HCT116 (cell line): ENCODE data around the gene CEND1. TPM values are rescaled to one million over a fixed set of nuclear protein-coding genes. Genes with fewer than 3 reads are reported as not detected.

Experiments
- ATAC-seq: fragments of 200-7000 bp; cut with Tn5 transposase; 2 replicates; pipeline ENCODE4 v1.9.1; 2020; ENCODE audit warnings: mild to moderate bottlenecking, moderate library complexity
- BruUV-seq: library from RNA; stranded (reverse); fragments of 400-500 nt; replicated peaks from 2 replicates; lab custom pipeline; 2021; lab: Mats Ljungman, UMichigan
- CTCF ChIA-PET: fragments of 300-600 bp; sonication (Branson Sonifier 250); formaldehyde crosslinking; loops from one replicate; lab custom pipeline; 2021; ENCODE audit warnings: antibody characterized with exemption; lab: Charles Lee
- POLR2A ChIA-PET: fragments of 300-600, 350-600 bp; sonication (Branson Sonifier 250); formaldehyde crosslinking; loops from one replicate; lab custom pipeline; 2021; ENCODE audit warnings: antibody characterized with exemption; lab: Charles Lee
- RAD21 ChIA-PET, 2 experiments: fragments of 300-600 bp; sonication (Branson Sonifier 250); formaldehyde crosslinking; loops; one replicate each; lab custom pipeline; 2023; ENCODE audit warnings: low total read pairs in 2 of 2; ENCODE audit not compliant: uncharacterized antibody in 2 of 2, unreplicated experiment in 2 of 2, low non-redundant PET in 1 of 2; lab: Charles Lee
- DNase-seq: peaks from one replicate; pipeline ENCODE4 v3.0.0-alpha.2; 2010; ENCODE audit warnings: low read depth, low spot score
- H2AFZ ChIP-seq: fragments of 200-600 bp; shearing (Covaris generic), sonication (generic); 2 replicates; pipeline ENCODE4 v1.6.1; 2017; ENCODE audit warnings: low read depth, mixed run types, mixed read lengths, antibody characterized with exemption, low read length; ENCODE audit not compliant: poor library complexity, severe bottlenecking
- H3K27ac ChIP-seq: 2 replicates; pipeline ENCODE4 v1.5.1; 2012; ENCODE audit warnings: low read depth, low read length
- H3K27me3 ChIP-seq: fragments of 200-600 bp; sonication (generic); 2 replicates; pipeline ENCODE4 v1.6.1; 2016; ENCODE audit warnings: mixed run types, low read length, mixed read lengths; ENCODE audit not compliant: insufficient read depth
- H3K36me3 ChIP-seq, 2 experiments: fragments of 200-500 bp in 1 of 2; fragments of 200-600 bp in 1 of 2; sonication (Bioruptor generic) in 1 of 2; sonication (generic) in 1 of 2; 2 replicates each; pipeline versions ENCODE4 v1.5.1 to v1.6.1; 2014 to 2016; ENCODE audit warnings: low read length in 2 of 2, inconsistent platforms in 1 of 2, mixed read lengths in 1 of 2, mixed run types in 1 of 2; ENCODE audit not compliant: insufficient read depth in 2 of 2, control insufficient read depth in 1 of 2
- H3K4me1 ChIP-seq, 2 experiments: fragments of 200-600 bp in 1 of 2; sonication (generic) in 1 of 2; 2 replicates each; pipeline versions ENCODE4 v1.5.1 to v1.6.1; 2012 to 2017; ENCODE audit warnings: low read length in 2 of 2, inconsistent platforms in 1 of 2, mild to moderate bottlenecking in 1 of 2, mixed read lengths in 1 of 2, mixed run types in 1 of 2, moderate library complexity in 1 of 2; ENCODE audit not compliant: insufficient read depth in 2 of 2, control insufficient read depth in 1 of 2
- H3K4me2 ChIP-seq: fragments of 200-600 bp; sonication (generic); 2 replicates; pipeline ENCODE4 v1.6.1; 2017; ENCODE audit warnings: mixed run types, low read length, mixed read lengths
- H3K4me3 ChIP-seq, 2 experiments: fragments of 200-600 bp in 1 of 2; sonication (generic) in 1 of 2; replicated peaks in 1 of 2; 2 replicates each; pipeline ENCODE4 v1.5.1; 2011 to 2016; ENCODE audit warnings: low read length in 2 of 2, control low read depth in 1 of 2, low read depth in 1 of 2, mild to moderate bottlenecking in 1 of 2, mixed read lengths in 1 of 2, mixed run types in 1 of 2
- H3K79me2 ChIP-seq: fragments of 200-600 bp; sonication (generic); 2 replicates; pipeline ENCODE4 v1.6.1; 2017; ENCODE audit warnings: mild to moderate bottlenecking, mixed run types, low read length, moderate library complexity, mixed read lengths; ENCODE audit not compliant: insufficient read depth
- H3K9ac ChIP-seq: fragments of 200-600 bp; sonication (generic); 2 replicates; pipeline ENCODE4 v1.6.1; 2016; ENCODE audit warnings: low read length, mixed read lengths
- H3K9me2 ChIP-seq: fragments of 200-600 bp; sonication (generic), shearing (Covaris generic); 2 replicates; pipeline ENCODE4 v1.6.1; 2017; ENCODE audit warnings: mixed run types, mild to moderate bottlenecking, moderate library complexity; ENCODE audit not compliant: insufficient read depth
- H3K9me3 ChIP-seq, 2 experiments: fragments of 200-500 bp in 1 of 2; fragments of 200-600 bp in 1 of 2; sonication (Bioruptor generic) in 1 of 2; sonication (generic) in 1 of 2; 2 replicates each; pipeline ENCODE4 v1.6.1; 2014 to 2017; ENCODE audit warnings: low read length in 2 of 2, mixed read lengths in 2 of 2, inconsistent platforms in 1 of 2, low read depth in 1 of 2, mild to moderate bottlenecking in 1 of 2, mixed run types in 1 of 2, moderate library complexity in 1 of 2; ENCODE audit not compliant: control insufficient read depth in 1 of 2, insufficient read depth in 1 of 2
- H4K20me1 ChIP-seq: fragments of 200-600 bp; sonication (generic), shearing (Covaris generic); 2 replicates; pipeline ENCODE4 v1.6.1; 2017; ENCODE audit warnings: mixed run types, mild to moderate bottlenecking, moderate library complexity; ENCODE audit not compliant: insufficient read depth
- ATF3 ChIP-seq: IDR thresholded peaks from 2 replicates; pipeline ENCODE4 v1.6.1; 2012
- CEBPB ChIP-seq: IDR thresholded peaks from 2 replicates; pipeline ENCODE4 v1.6.1; 2012; ENCODE audit warnings: low read depth
- EGR1 ChIP-seq: IDR thresholded peaks from 2 replicates; pipeline ENCODE4 v1.6.1; 2012; ENCODE audit warnings: low read depth
- ELF1 ChIP-seq: IDR thresholded peaks from 2 replicates; pipeline ENCODE4 v1.6.1; 2012; ENCODE audit warnings: low read depth, borderline replicate concordance
- EZH2 ChIP-seq: fragments of 200-600 bp; sonication (generic); IDR thresholded peaks from 2 replicates; pipeline ENCODE4 v1.6.1; 2017; ENCODE audit warnings: antibody characterized with exemption, mixed run types
- EZH2phosphoT487 ChIP-seq: fragments of 200-600 bp; IDR thresholded peaks from 2 replicates; pipeline ENCODE4 v1.6.1; 2018; ENCODE audit warnings: antibody characterized with exemption, borderline replicate concordance
- FOSL1 ChIP-seq: IDR thresholded peaks from 2 replicates; pipeline ENCODE4 v1.6.1; 2012; ENCODE audit warnings: low read depth
- JUND ChIP-seq: IDR thresholded peaks from 2 replicates; pipeline ENCODE4 v1.6.1; 2012
- MAX ChIP-seq: IDR thresholded peaks from 2 replicates; pipeline ENCODE4 v1.6.1; 2012
- POLR2A ChIP-seq: IDR thresholded peaks from 2 replicates; pipeline ENCODE4 v1.7.0; 2011; ENCODE audit warnings: borderline replicate concordance; ENCODE audit not compliant: insufficient read depth, insufficient read length; ENCODE audit errors: extremely low read depth
- POLR2AphosphoS5 ChIP-seq: IDR thresholded peaks from 2 replicates; pipeline ENCODE4 v1.6.1; 2011; ENCODE audit warnings: mild to moderate bottlenecking, low read depth, low read length, moderate library complexity
- RAD21 ChIP-seq: IDR thresholded peaks from 2 replicates; pipeline ENCODE4 v1.6.1; 2012; ENCODE audit warnings: low read depth, mild to moderate bottlenecking
- SIN3A ChIP-seq: IDR thresholded peaks from 2 replicates; pipeline ENCODE4 v1.6.1; 2012; ENCODE audit warnings: low read depth
- SP1 ChIP-seq: IDR thresholded peaks from 2 replicates; pipeline ENCODE4 v1.6.1; 2012; ENCODE audit warnings: low read depth
- TCF7L2 ChIP-seq: IDR thresholded peaks from 2 replicates; pipeline ENCODE4 v1.7.0; 2011; ENCODE audit warnings: borderline replicate concordance, inconsistent platforms; ENCODE audit not compliant: insufficient read depth, insufficient read length; ENCODE audit errors: extremely low read depth
- YY1 ChIP-seq: IDR thresholded peaks from 2 replicates; pipeline ENCODE4 v1.6.1; 2011; ENCODE audit warnings: low read length, low read depth, moderate library complexity, mild to moderate bottlenecking; ENCODE audit not compliant: insufficient replicate concordance; ENCODE audit errors: extremely low read depth
- intact Hi-C: fragments of 100-400 bp; cut with micrococcal nuclease; formaldehyde crosslinking; loops from 2 replicates; pipeline ENCODE4 v1.10.0; 2022
- total RNA-seq: library from RNA; stranded (reverse); gene quantifications from one replicate; pipeline ENCODE4 v1.2.1, GENCODE V29; 2021; ENCODE audit not compliant: unreplicated experiment

Gene CEND1
- total RNA-seq, 1 experiment from 2014 or later = 0.27 TPM

GRCh38 chr11:792873-793272 lies 3.0 kb upstream of the CEND1 start:
- BruUV-seq = no TSS peak
- H3K4me2 ChIP-seq = no peak overlapping the region
- DNase-seq = no peak
- H3K4me3 ChIP-seq = no peak overlapping the region
- POLR2A ChIA-PET = no interaction called here
- H2AFZ ChIP-seq = no peak overlapping the region
- CTCF ChIA-PET = no interaction called here
- no peak for TF ChIP-seq MAX
- TF ChIP-seq SP1 = no peak
- TF ChIP-seq EZH2 = no peak
- TF ChIP-seq JUND = no peak
- no peak for TF ChIP-seq EGR1
- no peak for TF ChIP-seq ATF3
- no peak for TF ChIP-seq YY1
- TF ChIP-seq TCF7L2 = no peak
- TF ChIP-seq ELF1 = no peak
- TF ChIP-seq SIN3A = no peak
- no peak for TF ChIP-seq CEBPB
- no peak for TF ChIP-seq FOSL1
- TF ChIP-seq POLR2A = no peak
- no peak for TF ChIP-seq POLR2AphosphoS5
- TF ChIP-seq RAD21 = no peak
- no peak for TF ChIP-seq EZH2phosphoT487
- H3K27me3 ChIP-seq = no peaks in the 10 kb centered on the region
- peaks cover 29% of the 10 kb centered on the region for H3K79me2 ChIP-seq
- RAD21 ChIA-PET = no interaction called here
- no peaks in the 10 kb centered on the region for H3K9me2 ChIP-seq
- no peaks in the 10 kb centered on the region for H3K9me3 ChIP-seq
- no peak for ATAC-seq
- H4K20me1 ChIP-seq = no peaks in the 10 kb centered on the region
- no peak overlapping the region for H3K9ac ChIP-seq
- H3K4me1 ChIP-seq = peaks cover 17 to 48% of the 10 kb centered on the region in 2 experiments
- H3K36me3 ChIP-seq = peaks cover 0 to 4% of the 10 kb centered on the region in 2 experiments; a peak in 1 of 4 replicates
- intact Hi-C loops = no loop called here
- H3K27ac ChIP-seq = no peak overlapping the region
